ENCODE results near the gene COL11A1.

DNA sequence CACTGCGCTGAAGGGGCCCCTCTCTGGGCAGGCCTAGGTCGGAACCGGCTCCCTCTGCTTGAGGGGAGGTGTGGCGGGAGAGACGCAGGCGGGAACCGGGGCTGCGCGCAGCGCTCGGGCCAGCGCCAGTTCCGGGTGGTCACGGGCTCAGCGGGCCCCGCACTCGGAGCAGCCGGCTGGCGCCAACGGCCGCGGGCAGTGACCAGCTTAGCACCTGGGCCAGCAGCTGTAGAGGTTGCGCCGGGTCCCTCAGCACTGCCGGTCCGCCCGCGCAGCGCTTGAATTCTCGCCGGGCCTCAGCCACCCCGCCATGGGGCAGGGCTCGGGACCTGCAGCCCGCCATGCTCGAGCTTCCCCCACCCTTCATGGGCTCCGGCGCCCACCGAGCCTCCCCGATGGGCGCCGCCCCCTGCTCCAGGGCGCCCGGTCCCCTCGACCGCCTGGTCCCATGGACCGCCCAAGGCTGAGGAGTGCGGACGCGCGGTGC, 254.6 kb downstream of the COL11A1 start:
- TF ChIP-seq, protein P1, sequence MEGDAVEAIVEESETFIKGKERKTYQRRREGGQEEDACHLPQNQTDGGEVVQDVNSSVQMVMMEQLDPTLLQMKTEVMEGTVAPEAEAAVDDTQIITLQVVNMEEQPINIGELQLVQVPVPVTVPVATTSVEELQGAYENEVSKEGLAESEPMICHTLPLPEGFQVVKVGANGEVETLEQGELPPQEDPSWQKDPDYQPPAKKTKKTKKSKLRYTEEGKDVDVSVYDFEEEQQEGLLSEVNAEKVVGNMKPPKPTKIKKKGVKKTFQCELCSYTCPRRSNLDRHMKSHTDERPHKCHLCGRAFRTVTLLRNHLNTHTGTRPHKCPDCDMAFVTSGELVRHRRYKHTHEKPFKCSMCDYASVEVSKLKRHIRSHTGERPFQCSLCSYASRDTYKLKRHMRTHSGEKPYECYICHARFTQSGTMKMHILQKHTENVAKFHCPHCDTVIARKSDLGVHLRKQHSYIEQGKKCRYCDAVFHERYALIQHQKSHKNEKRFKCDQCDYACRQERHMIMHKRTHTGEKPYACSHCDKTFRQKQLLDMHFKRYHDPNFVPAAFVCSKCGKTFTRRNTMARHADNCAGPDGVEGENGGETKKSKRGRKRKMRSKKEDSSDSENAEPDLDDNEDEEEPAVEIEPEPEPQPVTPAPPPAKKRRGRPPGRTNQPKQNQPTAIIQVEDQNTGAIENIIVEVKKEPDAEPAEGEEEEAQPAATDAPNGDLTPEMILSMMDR (IDR thresholded peaks at IDR 0.05), result no peak
- TF ChIP-seq POLR2A (IDR thresholded peaks at IDR 0.05), result no peak

All from esophagus squamous epithelium (tissue), 4 donors.